Measurements from ENCODE around the gene NIM1K.

NIM1K gene

DNA sequence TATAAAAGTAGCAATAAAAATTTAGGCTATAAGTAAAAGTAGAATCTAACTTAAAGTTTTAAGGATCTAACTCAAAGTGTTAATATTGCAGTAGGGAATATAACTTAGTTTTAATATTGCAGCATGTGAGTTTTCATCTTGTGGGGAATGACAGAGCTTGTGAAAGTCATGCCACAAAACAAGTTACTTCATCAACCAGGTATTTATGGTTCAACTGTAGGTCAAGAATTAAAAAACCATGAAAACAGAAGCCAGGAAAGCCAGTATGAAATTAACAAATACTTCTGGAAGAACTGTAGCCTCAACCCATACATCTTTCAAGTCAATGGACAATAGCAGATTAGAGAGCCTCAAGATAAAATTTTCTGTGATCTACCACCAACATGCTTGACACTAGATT lies 102.2 kb downstream of the NIM1K start:
- no peak for TF ChIP-seq BACH2 (CRISPR knock-in tag; IDR thresholded peaks at IDR 0.05; ENCODE audit: borderline replicate concordance)
- no peak for TF ChIP-seq ESRRG (CRISPR knock-in tag; IDR thresholded peaks at IDR 0.05)
- TF ChIP-seq ZNF8 (CRISPR knock-in tag; IDR thresholded peaks at IDR 0.05): no peak
- TF ChIP-seq ZFP3 (CRISPR knock-in tag; IDR thresholded peaks at IDR 0.05): 0 out of 2 replicates have a peak, but pooled peaks have one; percentile 49
- TF ChIP-seq ISL1 (CRISPR knock-in tag; IDR thresholded peaks at IDR 0.05): peak; percentile 43
- TF ChIP-seq GLIS3 (CRISPR knock-in tag; IDR thresholded peaks at IDR 0.05): no peak
- no peak for ATAC-seq

DNA sequence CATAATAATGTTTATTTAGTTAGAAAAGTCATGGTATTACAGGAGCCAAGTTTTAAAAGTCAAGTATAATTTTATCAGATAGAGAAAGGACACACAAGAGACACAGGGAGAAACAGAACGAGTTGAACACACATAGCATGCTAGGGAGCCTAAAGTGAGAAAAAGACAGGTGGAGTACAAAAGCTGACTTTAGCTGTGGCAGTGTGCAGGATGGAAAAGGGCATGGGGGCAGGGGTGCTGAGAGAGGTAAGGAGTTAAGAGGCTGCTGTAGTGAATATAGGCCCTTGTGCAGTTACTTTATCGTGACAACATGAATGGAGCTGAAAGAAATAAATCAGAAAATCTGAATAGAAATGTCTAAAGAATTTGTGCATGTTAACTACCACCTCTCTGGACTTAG lies 103.2 kb downstream of the NIM1K start:
- TF ChIP-seq CSDC2 (CRISPR knock-in tag; IDR thresholded peaks at IDR 0.05): no peak
- no peak for TF ChIP-seq CREB5 (CRISPR knock-in tag; IDR thresholded peaks at IDR 0.05; ENCODE audit: low read depth)
- TF ChIP-seq, protein P1, sequence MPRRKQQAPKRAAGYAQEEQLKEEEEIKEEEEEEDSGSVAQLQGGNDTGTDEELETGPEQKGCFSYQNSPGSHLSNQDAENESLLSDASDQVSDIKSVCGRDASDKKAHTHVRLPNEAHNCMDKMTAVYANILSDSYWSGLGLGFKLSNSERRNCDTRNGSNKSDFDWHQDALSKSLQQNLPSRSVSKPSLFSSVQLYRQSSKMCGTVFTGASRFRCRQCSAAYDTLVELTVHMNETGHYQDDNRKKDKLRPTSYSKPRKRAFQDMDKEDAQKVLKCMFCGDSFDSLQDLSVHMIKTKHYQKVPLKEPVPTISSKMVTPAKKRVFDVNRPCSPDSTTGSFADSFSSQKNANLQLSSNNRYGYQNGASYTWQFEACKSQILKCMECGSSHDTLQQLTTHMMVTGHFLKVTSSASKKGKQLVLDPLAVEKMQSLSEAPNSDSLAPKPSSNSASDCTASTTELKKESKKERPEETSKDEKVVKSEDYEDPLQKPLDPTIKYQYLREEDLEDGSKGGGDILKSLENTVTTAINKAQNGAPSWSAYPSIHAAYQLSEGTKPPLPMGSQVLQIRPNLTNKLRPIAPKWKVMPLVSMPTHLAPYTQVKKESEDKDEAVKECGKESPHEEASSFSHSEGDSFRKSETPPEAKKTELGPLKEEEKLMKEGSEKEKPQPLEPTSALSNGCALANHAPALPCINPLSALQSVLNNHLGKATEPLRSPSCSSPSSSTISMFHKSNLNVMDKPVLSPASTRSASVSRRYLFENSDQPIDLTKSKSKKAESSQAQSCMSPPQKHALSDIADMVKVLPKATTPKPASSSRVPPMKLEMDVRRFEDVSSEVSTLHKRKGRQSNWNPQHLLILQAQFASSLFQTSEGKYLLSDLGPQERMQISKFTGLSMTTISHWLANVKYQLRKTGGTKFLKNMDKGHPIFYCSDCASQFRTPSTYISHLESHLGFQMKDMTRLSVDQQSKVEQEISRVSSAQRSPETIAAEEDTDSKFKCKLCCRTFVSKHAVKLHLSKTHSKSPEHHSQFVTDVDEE (CRISPR knock-in tag; IDR thresholded peaks at IDR 0.05): no peak
- no peak for TF ChIP-seq ARNTL (CRISPR knock-in tag; IDR thresholded peaks at IDR 0.05; ENCODE audit: borderline replicate concordance, low read depth)
- TF ChIP-seq CSRNP3 (CRISPR knock-in tag; IDR thresholded peaks at IDR 0.05): no peak
- no peak for TF ChIP-seq ZNF8 (CRISPR knock-in tag; IDR thresholded peaks at IDR 0.05)
- TF ChIP-seq RARB (CRISPR knock-in tag; IDR thresholded peaks at IDR 0.05): no peak
- TF ChIP-seq ISL1 (CRISPR knock-in tag; IDR thresholded peaks at IDR 0.05): no peak
- TF ChIP-seq SNAI2 (CRISPR knock-in tag; IDR thresholded peaks at IDR 0.05): no peak
- no peak for TF ChIP-seq ESRRG (CRISPR knock-in tag; IDR thresholded peaks at IDR 0.05)
- no peak for TF ChIP-seq OSR1 (CRISPR knock-in tag; IDR thresholded peaks at IDR 0.05)
- TF ChIP-seq GLIS3 (CRISPR knock-in tag; IDR thresholded peaks at IDR 0.05): no peak
- TF ChIP-seq BACH2 (CRISPR knock-in tag; IDR thresholded peaks at IDR 0.05; ENCODE audit: borderline replicate concordance): no peak
- ATAC-seq: no peak

GRCh38 chr5:43296835-43297234 lies 104.8 kb downstream of the NIM1K start:
- ATAC-seq: no peak
- no peak for TF ChIP-seq ESRRG (CRISPR knock-in tag; IDR thresholded peaks at IDR 0.05)
- TF ChIP-seq RARB (CRISPR knock-in tag; IDR thresholded peaks at IDR 0.05): no peak
- TF ChIP-seq CSDC2 (CRISPR knock-in tag; IDR thresholded peaks at IDR 0.05): no peak
- TF ChIP-seq CSRNP3 (CRISPR knock-in tag; IDR thresholded peaks at IDR 0.05): no peak
- TF ChIP-seq ZNF70 (CRISPR knock-in tag; IDR thresholded peaks at IDR 0.05): no peak
- no peak for TF ChIP-seq OSR1 (CRISPR knock-in tag; IDR thresholded peaks at IDR 0.05)
- no peak for TF ChIP-seq ZFP3 (CRISPR knock-in tag; IDR thresholded peaks at IDR 0.05)
- no peak for TF ChIP-seq TCF4 (CRISPR knock-in tag; IDR thresholded peaks at IDR 0.05; ENCODE audit: borderline replicate concordance)
- TF ChIP-seq, protein P2, sequence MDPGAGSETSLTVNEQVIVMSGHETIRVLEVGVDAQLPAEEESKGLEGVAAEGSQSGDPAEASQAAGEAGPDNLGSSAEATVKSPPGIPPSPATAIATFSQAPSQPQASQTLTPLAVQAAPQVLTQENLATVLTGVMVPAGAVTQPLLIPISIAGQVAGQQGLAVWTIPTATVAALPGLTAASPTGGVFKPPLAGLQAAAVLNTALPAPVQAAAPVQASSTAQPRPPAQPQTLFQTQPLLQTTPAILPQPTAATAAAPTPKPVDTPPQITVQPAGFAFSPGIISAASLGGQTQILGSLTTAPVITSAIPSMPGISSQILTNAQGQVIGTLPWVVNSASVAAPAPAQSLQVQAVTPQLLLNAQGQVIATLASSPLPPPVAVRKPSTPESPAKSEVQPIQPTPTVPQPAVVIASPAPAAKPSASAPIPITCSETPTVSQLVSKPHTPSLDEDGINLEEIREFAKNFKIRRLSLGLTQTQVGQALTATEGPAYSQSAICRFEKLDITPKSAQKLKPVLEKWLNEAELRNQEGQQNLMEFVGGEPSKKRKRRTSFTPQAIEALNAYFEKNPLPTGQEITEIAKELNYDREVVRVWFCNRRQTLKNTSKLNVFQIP (CRISPR knock-in tag; IDR thresholded peaks at IDR 0.05; ENCODE audit: borderline replicate concordance, low read depth): no peak
- no peak for TF ChIP-seq ZNF565 (CRISPR knock-in tag; conservative IDR thresholded peaks at IDR 0.05; ENCODE audit: low read depth)
- TF ChIP-seq, protein P3, sequence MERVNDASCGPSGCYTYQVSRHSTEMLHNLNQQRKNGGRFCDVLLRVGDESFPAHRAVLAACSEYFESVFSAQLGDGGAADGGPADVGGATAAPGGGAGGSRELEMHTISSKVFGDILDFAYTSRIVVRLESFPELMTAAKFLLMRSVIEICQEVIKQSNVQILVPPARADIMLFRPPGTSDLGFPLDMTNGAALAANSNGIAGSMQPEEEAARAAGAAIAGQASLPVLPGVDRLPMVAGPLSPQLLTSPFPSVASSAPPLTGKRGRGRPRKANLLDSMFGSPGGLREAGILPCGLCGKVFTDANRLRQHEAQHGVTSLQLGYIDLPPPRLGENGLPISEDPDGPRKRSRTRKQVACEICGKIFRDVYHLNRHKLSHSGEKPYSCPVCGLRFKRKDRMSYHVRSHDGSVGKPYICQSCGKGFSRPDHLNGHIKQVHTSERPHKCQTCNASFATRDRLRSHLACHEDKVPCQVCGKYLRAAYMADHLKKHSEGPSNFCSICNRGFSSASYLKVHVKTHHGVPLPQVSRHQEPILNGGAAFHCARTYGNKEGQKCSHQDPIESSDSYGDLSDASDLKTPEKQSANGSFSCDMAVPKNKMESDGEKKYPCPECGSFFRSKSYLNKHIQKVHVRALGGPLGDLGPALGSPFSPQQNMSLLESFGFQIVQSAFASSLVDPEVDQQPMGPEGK (CRISPR knock-in tag; IDR thresholded peaks at IDR 0.05; ENCODE audit: borderline replicate concordance): no peak
- TF ChIP-seq BACH2 (CRISPR knock-in tag; IDR thresholded peaks at IDR 0.05; ENCODE audit: borderline replicate concordance): no peak
- no peak for TF ChIP-seq ISL1 (CRISPR knock-in tag; IDR thresholded peaks at IDR 0.05)
